WERI-Rb-1 (cell line): ENCODE data around the gene ZNRF4.
A peak's percentile ranks its signal among the peaks of the same experiment; 100 is the strongest.
"Not testable (repeated sequence)": the region's sequence is repeated elsewhere in the genome, so short reads cannot be mapped to it uniquely, and the experiment has no call there.

Experiments used
- DNase-seq: peaks from one replicate; pipeline ENCODE4 v3.0.0-alpha.2; 2020
- H3K27ac ChIP-seq: fragments of 250-450 bp; sonication (Bioruptor Pico); 2 replicates; pipeline ENCODE4 v1.5.1; 2020; ENCODE audit warnings: mild to moderate bottlenecking, moderate library complexity
- H3K27me3 ChIP-seq: fragments of 250-450 bp; sonication (Bioruptor Pico); 2 replicates; pipeline ENCODE4 v1.5.1; 2021; ENCODE audit warnings: mild to moderate bottlenecking, low read depth, moderate library complexity; ENCODE audit not compliant: insufficient read depth, severe bottlenecking
- H3K36me3 ChIP-seq: fragments of 250-450 bp; sonication (Bioruptor Pico); 2 replicates; pipeline ENCODE4 v1.5.1; 2020; ENCODE audit warnings: mild to moderate bottlenecking, moderate library complexity
- H3K4me3 ChIP-seq: 2 replicates; pipeline ENCODE4 v1.5.1; 2011; ENCODE audit warnings: low read depth, mild to moderate bottlenecking, control low read depth, low read length
- H3K9me3 ChIP-seq: fragments of 250-450 bp; sonication (Bioruptor Pico); 2 replicates; pipeline ENCODE4 v1.5.1; 2021; ENCODE audit warnings: mild to moderate bottlenecking, moderate library complexity; ENCODE audit not compliant: severe bottlenecking
- CTCF ChIP-seq: IDR thresholded peaks from 2 replicates; pipeline ENCODE4 v1.5.1; 2011; ENCODE audit warnings: low read depth, mild to moderate bottlenecking, control low read depth, inconsistent platforms, low read length

Gene ZNRF4

GRCh38 chr19:5455367-5456129, at the start of gene ZNRF4:
Gene ZNRF4, plus strand, starts transcription at chr19:5455417. Its CDS starts 75 bp downstream, at chr19:5455492.
- Histone ChIP-seq H3K9me3 (peaks cover 7% of the 10 kb centered on the region), H3K27me3 (no peaks in the 10 kb centered on the region), H3K4me3 (no peak within 1 kb of the TSS), H3K27ac (no peak within 1 kb of the TSS), H3K36me3 (no peaks in the 10 kb centered on the region)
- DNase-seq, result no peak
- no peak for TF ChIP-seq CTCF

GRCh38 chr19:5406198-5406597, 49.0 kb upstream of the ZNRF4 start:
- H3K4me3 ChIP-seq, H3K27me3 ChIP-seq, DNase-seq, H3K27ac ChIP-seq, H3K36me3 ChIP-seq: not testable (repeated sequence)
- H3K9me3 ChIP-seq, result peaks cover 13% of the 10 kb centered on the region

- no peaks in the 10 kb centered on the region for H3K27me3 ChIP-seq
Observed at GRCh38 chr19:5406816-5407215, 48.4 kb upstream of the ZNRF4 start.

GRCh38 chr19:5407356-5407755, 47.9 kb upstream of the ZNRF4 start:
- Histone ChIP-seq H3K9me3 (peaks cover 13% of the 10 kb centered on the region), H3K27ac (no peak overlapping the region), H3K27me3 (no peaks in the 10 kb centered on the region), H3K36me3 (no peaks in the 10 kb centered on the region), H3K4me3 (no peak overlapping the region)
- no peak for DNase-seq
- TF ChIP-seq CTCF, result no peak

More at GRCh38 chr19:5406816-5407215, 48.4 kb upstream of the ZNRF4 start:
- H3K36me3 ChIP-seq, result no peaks in the 10 kb centered on the region
- no peak overlapping the region for H3K4me3 ChIP-seq
- no peak overlapping the region for H3K27ac ChIP-seq
- DNase-seq, result no peak
- H3K9me3 ChIP-seq, result peaks cover 13% of the 10 kb centered on the region
- no peak for TF ChIP-seq CTCF

GRCh38 chr19:5417495-5418436, 37.5 kb upstream of the ZNRF4 start:
- H3K4me3 ChIP-seq, result peak overlapping the region; percentile 20
- no peaks in the 10 kb centered on the region for H3K36me3 ChIP-seq
- no peaks in the 10 kb centered on the region for H3K27me3 ChIP-seq
- DNase-seq, result peak; percentile 19
- no peaks in the 10 kb centered on the region for H3K9me3 ChIP-seq
- no peak overlapping the region for H3K27ac ChIP-seq
- no peak for TF ChIP-seq CTCF

- no peaks in the 10 kb centered on the region for H3K36me3 ChIP-seq
- no peak for TF ChIP-seq CTCF
- no peaks in the 10 kb centered on the region for H3K9me3 ChIP-seq
- H3K27me3 ChIP-seq, result no peaks in the 10 kb centered on the region
- no peak overlapping the region for H3K27ac ChIP-seq
- H3K4me3 ChIP-seq, result no peak overlapping the region
- DNase-seq, result no peak
Observed at GRCh38 chr19:5418677-5419076, 36.5 kb upstream of the ZNRF4 start.
